ENCODE measurements around the gene SHC1.

SHC1 gene

GRCh38 chr1:154969246-154969645, 1.3 kb downstream of the SHC1 start:
- Histone ChIP-seq H3K27me3 (ENCODE audit: control insufficient read depth, low read length) (no peaks in the 10 kb centered on the region), H3K79me2 (ENCODE audit: control insufficient read depth, low read length) (peaks cover 50% of the 10 kb centered on the region), H3K9me2 (replicated peaks; ENCODE audit: control insufficient read depth, low read length) (no peaks in the 10 kb centered on the region), H3K4me1 (ENCODE audit: control insufficient read depth, low read length) (peaks cover 30% of the 10 kb centered on the region), H3K36me3 (ENCODE audit: control insufficient read depth, low read length) (peaks cover 65% of the 10 kb centered on the region), H3K4me2 (ENCODE audit: low read length) (no peak overlapping the region), H4K20me1 (ENCODE audit: control insufficient read depth, insufficient read depth, low read depth, low read length) (peaks cover 8% of the 10 kb centered on the region; the same call in 1 of the 2 replicates), H3F3A (ENCODE audit: control insufficient read depth, insufficient read depth) (0 out of 2 replicates have a peak, but pooled peaks cover 2% of the 10 kb centered on the region), H3K27ac (ENCODE audit: low read depth, low read length) (no peak overlapping the region), H3K9me3 (ENCODE audit: control insufficient read depth, insufficient read depth, low read length) (no peaks in the 10 kb centered on the region), H3K4me3 (ENCODE audit: low read length) (no peak overlapping the region)
- TF ChIP-seq, protein P1, sequence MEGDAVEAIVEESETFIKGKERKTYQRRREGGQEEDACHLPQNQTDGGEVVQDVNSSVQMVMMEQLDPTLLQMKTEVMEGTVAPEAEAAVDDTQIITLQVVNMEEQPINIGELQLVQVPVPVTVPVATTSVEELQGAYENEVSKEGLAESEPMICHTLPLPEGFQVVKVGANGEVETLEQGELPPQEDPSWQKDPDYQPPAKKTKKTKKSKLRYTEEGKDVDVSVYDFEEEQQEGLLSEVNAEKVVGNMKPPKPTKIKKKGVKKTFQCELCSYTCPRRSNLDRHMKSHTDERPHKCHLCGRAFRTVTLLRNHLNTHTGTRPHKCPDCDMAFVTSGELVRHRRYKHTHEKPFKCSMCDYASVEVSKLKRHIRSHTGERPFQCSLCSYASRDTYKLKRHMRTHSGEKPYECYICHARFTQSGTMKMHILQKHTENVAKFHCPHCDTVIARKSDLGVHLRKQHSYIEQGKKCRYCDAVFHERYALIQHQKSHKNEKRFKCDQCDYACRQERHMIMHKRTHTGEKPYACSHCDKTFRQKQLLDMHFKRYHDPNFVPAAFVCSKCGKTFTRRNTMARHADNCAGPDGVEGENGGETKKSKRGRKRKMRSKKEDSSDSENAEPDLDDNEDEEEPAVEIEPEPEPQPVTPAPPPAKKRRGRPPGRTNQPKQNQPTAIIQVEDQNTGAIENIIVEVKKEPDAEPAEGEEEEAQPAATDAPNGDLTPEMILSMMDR (IDR thresholded peaks at IDR 0.05; ENCODE audit: low read depth, low read length, poor library complexity, severe bottlenecking), result no peak
- no peak for TF ChIP-seq EZH2phosphoT487 (IDR thresholded peaks at IDR 0.05; ENCODE audit: borderline replicate concordance, low read length)

- Histone ChIP-seq H3K4me2 (ENCODE audit: low read length) (no peak overlapping the region), H3K27me3 (ENCODE audit: control insufficient read depth, low read length) (no peaks in the 10 kb centered on the region), H3K27ac (ENCODE audit: low read depth, low read length) (no peak overlapping the region), H3K4me3 (ENCODE audit: low read length) (no peak overlapping the region), H4K20me1 (ENCODE audit: control insufficient read depth, insufficient read depth, low read depth, low read length) (peaks cover 8% of the 10 kb centered on the region; the same call in 1 of the 2 replicates), H3K36me3 (ENCODE audit: control insufficient read depth, low read length) (peaks cover 68% of the 10 kb centered on the region), H3K9me3 (ENCODE audit: control insufficient read depth, insufficient read depth, low read length) (no peaks in the 10 kb centered on the region), H3K79me2 (ENCODE audit: control insufficient read depth, low read length) (peaks cover 48% of the 10 kb centered on the region), H3K9me2 (replicated peaks; ENCODE audit: control insufficient read depth, low read length) (no peaks in the 10 kb centered on the region), H3K4me1 (ENCODE audit: control insufficient read depth, low read length) (peaks cover 31% of the 10 kb centered on the region), H3F3A (ENCODE audit: control insufficient read depth, insufficient read depth) (0 out of 2 replicates have a peak, but pooled peaks cover 4% of the 10 kb centered on the region)
- TF ChIP-seq, protein P1 (IDR thresholded peaks at IDR 0.05; ENCODE audit: low read depth, low read length, poor library complexity, severe bottlenecking), result no peak
- no peak for TF ChIP-seq EZH2phosphoT487 (IDR thresholded peaks at IDR 0.05; ENCODE audit: borderline replicate concordance, low read length)
These were observed 1.8 kb downstream of the SHC1 start for GRCh38 chr1:154968731-154969130.

- peaks cover 31% of the 10 kb centered on the region for H3K4me1 ChIP-seq (ENCODE audit: control insufficient read depth, low read length)
- no peaks in the 10 kb centered on the region for H3K27me3 ChIP-seq (ENCODE audit: control insufficient read depth, low read length)
- 0 out of 2 replicates have a peak, but pooled peaks cover 5% of the 10 kb centered on the region for H3F3A ChIP-seq (ENCODE audit: control insufficient read depth, insufficient read depth)
- H3K36me3 ChIP-seq (ENCODE audit: control insufficient read depth, low read length), result peaks cover 75% of the 10 kb centered on the region
- H4K20me1 ChIP-seq (ENCODE audit: control insufficient read depth, insufficient read depth, low read depth, low read length), result peaks cover 8% of the 10 kb centered on the region; the same call in 1 of the 2 replicates
- H3K4me3 ChIP-seq (ENCODE audit: low read length), result no peak overlapping the region
- no peaks in the 10 kb centered on the region for H3K9me2 ChIP-seq (replicated peaks; ENCODE audit: control insufficient read depth, low read length)
- H3K4me2 ChIP-seq (ENCODE audit: low read length), result no peak overlapping the region
- H3K79me2 ChIP-seq (ENCODE audit: control insufficient read depth, low read length), result peaks cover 48% of the 10 kb centered on the region
- no peak for TF ChIP-seq EZH2phosphoT487 (IDR thresholded peaks at IDR 0.05; ENCODE audit: borderline replicate concordance, low read length)
- TF ChIP-seq, protein P1 (IDR thresholded peaks at IDR 0.05; ENCODE audit: low read depth, low read length, poor library complexity, severe bottlenecking), result no peak
- no peaks in the 10 kb centered on the region for H3K9me3 ChIP-seq (ENCODE audit: control insufficient read depth, insufficient read depth, low read length)
- H3K27ac ChIP-seq (ENCODE audit: low read depth, low read length), result no peak overlapping the region
These were observed 3.1 kb downstream of the SHC1 start for GRCh38 chr1:154967331-154967950.

Measured in DOHH2 (cell line).